ENCODE measurements around the gene ERICH4.

GRCh38 chr19:41431426-41432386 is 11.2 kb upstream of the ERICH4 start:
- TF ChIP-seq, protein P1, sequence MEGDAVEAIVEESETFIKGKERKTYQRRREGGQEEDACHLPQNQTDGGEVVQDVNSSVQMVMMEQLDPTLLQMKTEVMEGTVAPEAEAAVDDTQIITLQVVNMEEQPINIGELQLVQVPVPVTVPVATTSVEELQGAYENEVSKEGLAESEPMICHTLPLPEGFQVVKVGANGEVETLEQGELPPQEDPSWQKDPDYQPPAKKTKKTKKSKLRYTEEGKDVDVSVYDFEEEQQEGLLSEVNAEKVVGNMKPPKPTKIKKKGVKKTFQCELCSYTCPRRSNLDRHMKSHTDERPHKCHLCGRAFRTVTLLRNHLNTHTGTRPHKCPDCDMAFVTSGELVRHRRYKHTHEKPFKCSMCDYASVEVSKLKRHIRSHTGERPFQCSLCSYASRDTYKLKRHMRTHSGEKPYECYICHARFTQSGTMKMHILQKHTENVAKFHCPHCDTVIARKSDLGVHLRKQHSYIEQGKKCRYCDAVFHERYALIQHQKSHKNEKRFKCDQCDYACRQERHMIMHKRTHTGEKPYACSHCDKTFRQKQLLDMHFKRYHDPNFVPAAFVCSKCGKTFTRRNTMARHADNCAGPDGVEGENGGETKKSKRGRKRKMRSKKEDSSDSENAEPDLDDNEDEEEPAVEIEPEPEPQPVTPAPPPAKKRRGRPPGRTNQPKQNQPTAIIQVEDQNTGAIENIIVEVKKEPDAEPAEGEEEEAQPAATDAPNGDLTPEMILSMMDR (IDR thresholded peaks at IDR 0.05), result no peak
- no peak for TF ChIP-seq POLR2A (IDR thresholded peaks at IDR 0.05)
- TF ChIP-seq POLR2AphosphoS5 (IDR thresholded peaks at IDR 0.05), result no peak

Data from breast epithelium (tissue), 3 donors.